HFFc6 (cell line): Measurements from ENCODE around the gene OPA1. TPM values are rescaled to one million over a fixed set of nuclear protein-coding genes. Genes with fewer than 3 reads are reported as not detected.

Source experiments
- DNase-seq: peaks from one replicate; pipeline ENCODE4 v3.0.0-alpha.2; 2018
- H3K27ac Mint-ChIP-seq: 2 replicates; pipeline ENCODE4 v1.8.0; 2020; ENCODE audit warnings: mild to moderate bottlenecking, mixed read lengths
- H3K27me3 Mint-ChIP-seq: 2 replicates; pipeline ENCODE4 v1.8.0; 2021; ENCODE audit warnings: mild to moderate bottlenecking, moderate library complexity, mixed read lengths; ENCODE audit not compliant: insufficient read depth
- H3K36me3 Mint-ChIP-seq: 2 replicates; pipeline ENCODE4 v1.8.0; 2021; ENCODE audit warnings: low read depth, mixed read lengths
- H3K4me1 Mint-ChIP-seq: 2 replicates; pipeline ENCODE4 v1.8.0; 2020; ENCODE audit warnings: low read depth, mixed read lengths
- H3K4me3 Mint-ChIP-seq: 2 replicates; pipeline ENCODE4 v1.8.0; 2020; ENCODE audit warnings: mild to moderate bottlenecking, moderate library complexity, mixed read lengths
- H3K9me3 Mint-ChIP-seq: 2 replicates; pipeline ENCODE4 v1.8.0; 2020; ENCODE audit warnings: mild to moderate bottlenecking, mixed read lengths
- CTCF ChIP-seq: fragments of 200-600 bp; sonication (generic); IDR thresholded peaks from 2 replicates; pipeline ENCODE4 v1.5.0; 2021; ENCODE audit warnings: antibody characterized with exemption, mild to moderate bottlenecking
- total RNA-seq, 6 experiments: library from RNA; stranded (reverse); fragmentation: NEBNext Ultra II Directional; extraction: Animal tissue kit (Norgen Biotek cat#: 25700); gene quantifications; 2 replicates in 1 of 6; 3 replicates in 5 of 6; pipeline ENCODE4 v1.2.3, GENCODE V29; 2021

OPA1 gene
- total RNA-seq, 6 experiments from 2014 or later = 55.7 to 69.0 (median 64.9) TPM

- H3K27ac Mint-ChIP-seq = peak overlapping the region; percentile 49; the same call in 1 of the 2 replicates
- peaks cover 29% of the 10 kb centered on the region for H3K36me3 Mint-ChIP-seq
- H3K9me3 Mint-ChIP-seq = no peaks in the 10 kb centered on the region
- no peak for DNase-seq
- no peak overlapping the region for H3K4me3 Mint-ChIP-seq
- H3K27me3 Mint-ChIP-seq = 0 out of 2 replicates have a peak, but pooled peaks cover 2% of the 10 kb centered on the region
- TF ChIP-seq CTCF = no peak
- peaks cover 19% of the 10 kb centered on the region for H3K4me1 Mint-ChIP-seq
These were observed 27.0 kb downstream of the OPA1 start for GRCh38 chr3:193620057-193620456.

- Mint-ChIP-seq H3K9me3 (no peaks in the 10 kb centered on the region), H3K36me3 (peaks cover 29% of the 10 kb centered on the region), H3K4me3 (no peak overlapping the region), H3K27ac (peak overlapping the region; percentile 58), H3K27me3 (0 out of 2 replicates have a peak, but pooled peaks cover 2% of the 10 kb centered on the region), H3K4me1 (peaks cover 19% of the 10 kb centered on the region)
- no peak for DNase-seq
- TF ChIP-seq CTCF = no peak
These were observed 27.6 kb downstream of the OPA1 start for GRCh38 chr3:193620650-193621049.

- Mint-ChIP-seq H3K27me3 (0 out of 2 replicates have a peak, but pooled peaks cover 2% of the 10 kb centered on the region), H3K4me3 (no peak overlapping the region), H3K36me3 (peaks cover 34% of the 10 kb centered on the region), H3K27ac (no peak overlapping the region), H3K4me1 (peaks cover 15% of the 10 kb centered on the region), H3K9me3 (no peaks in the 10 kb centered on the region)
- DNase-seq = no peak
- no peak for TF ChIP-seq CTCF
These were observed 28.1 kb downstream of the OPA1 start for GRCh38 chr3:193621127-193621526.

GRCh38 chr3:193630005-193630404, 37.0 kb downstream of the OPA1 start:
- H3K36me3 Mint-ChIP-seq = peaks cover 5% of the 10 kb centered on the region; the same call in 1 of the 2 replicates
- no peak for TF ChIP-seq CTCF
- no peaks in the 10 kb centered on the region; the same call in 1 of the 2 replicates for H3K27me3 Mint-ChIP-seq
- peaks cover 16% of the 10 kb centered on the region for H3K4me1 Mint-ChIP-seq
- H3K27ac Mint-ChIP-seq = no peak overlapping the region
- no peak overlapping the region for H3K4me3 Mint-ChIP-seq
- no peaks in the 10 kb centered on the region for H3K9me3 Mint-ChIP-seq
- no peak for DNase-seq

GRCh38 chr3:193637831-193638230, 44.8 kb downstream of the OPA1 start:
- Mint-ChIP-seq H3K4me3 (no peak overlapping the region), H3K9me3 (no peaks in the 10 kb centered on the region), H3K4me1 (no peaks in the 10 kb centered on the region), H3K27ac (no peak overlapping the region), H3K36me3 (0 out of 2 replicates have a peak, but pooled peaks cover 5% of the 10 kb centered on the region), H3K27me3 (no peaks in the 10 kb centered on the region)
- no peak for TF ChIP-seq CTCF
- DNase-seq = no peak

- H3K4me1 Mint-ChIP-seq = no peaks in the 10 kb centered on the region
- 0 out of 2 replicates have a peak, but pooled peaks cover 5% of the 10 kb centered on the region for H3K36me3 Mint-ChIP-seq
- no peaks in the 10 kb centered on the region for H3K27me3 Mint-ChIP-seq
- H3K4me3 Mint-ChIP-seq = no peak overlapping the region
- H3K9me3 Mint-ChIP-seq = no peaks in the 10 kb centered on the region
- no peak for DNase-seq
- TF ChIP-seq CTCF = no peak
- no peak overlapping the region for H3K27ac Mint-ChIP-seq
These were observed 45.8 kb downstream of the OPA1 start for GRCh38 chr3:193638833-193639232.
